Astrocyte (in vitro differentiated cells and primary cell): ENCODE results near the gene POR. TPM values are rescaled to one million over a fixed set of nuclear protein-coding genes. Genes with fewer than 3 reads are reported as not detected.

Source experiments
- DNase-seq: peaks from one replicate; pipeline ENCODE4 v3.0.0-alpha.2; 2010; ENCODE audit warnings: low read depth
- FAIRE-seq: peaks from 2 replicates; lab custom pipeline; 2011; peaks lifted over from hg19 to GRCh38; lab: Jason Lieb, UNC
- H2AFZ ChIP-seq: 2 replicates; pipeline ENCODE4 v1.6.0; 2012; ENCODE audit warnings: low read depth, low read length, inconsistent platforms
- H3K27ac ChIP-seq: 2 replicates; pipeline ENCODE4 v1.5.1; 2011; ENCODE audit warnings: low read depth, low read length, inconsistent platforms
- H3K27me3 ChIP-seq: 2 replicates; pipeline ENCODE4 v1.6.0; 2011; ENCODE audit warnings: low read length, inconsistent platforms; ENCODE audit not compliant: insufficient read depth
- H3K36me3 ChIP-seq: 2 replicates; pipeline ENCODE4 v1.5.1; 2011; ENCODE audit warnings: low read length, inconsistent platforms; ENCODE audit not compliant: insufficient read depth
- H3K4me1 ChIP-seq: 2 replicates; pipeline ENCODE4 v1.5.1; 2011; ENCODE audit warnings: low read length, inconsistent platforms; ENCODE audit not compliant: insufficient read depth
- H3K4me2 ChIP-seq: 2 replicates; pipeline ENCODE4 v1.6.0; 2012; ENCODE audit warnings: low read length, inconsistent platforms
- H3K4me3 ChIP-seq: 2 replicates; pipeline ENCODE4 v1.5.1; 2011; ENCODE audit warnings: low read depth, mild to moderate bottlenecking, low read length, inconsistent platforms; ENCODE audit not compliant: insufficient read depth
- H3K79me2 ChIP-seq: 2 replicates; pipeline ENCODE4 v1.6.0; 2012; ENCODE audit warnings: mild to moderate bottlenecking, low read length, inconsistent platforms; ENCODE audit not compliant: insufficient read depth
- H3K9ac ChIP-seq: 2 replicates; pipeline ENCODE4 v1.6.0; 2012; ENCODE audit warnings: mild to moderate bottlenecking, low read length, inconsistent platforms
- H3K9me3 ChIP-seq: 2 replicates; pipeline ENCODE4 v1.5.1; 2012; ENCODE audit warnings: low read depth, mild to moderate bottlenecking, low read length, inconsistent platforms; ENCODE audit not compliant: insufficient read depth
- H4K20me1 ChIP-seq: 2 replicates; pipeline ENCODE4 v1.6.0; 2012; ENCODE audit warnings: low read length, inconsistent platforms; ENCODE audit not compliant: insufficient read depth
- H3K27ac Mint-ChIP-seq: one replicate; pipeline ENCODE4 v1.8.0; 2021; ENCODE audit warnings: mild to moderate bottlenecking, mixed read lengths; ENCODE audit not compliant: unreplicated experiment
- H3K27me3 Mint-ChIP-seq: one replicate; pipeline ENCODE4 v1.8.0; 2021; ENCODE audit warnings: low read depth, mixed read lengths; ENCODE audit not compliant: unreplicated experiment
- H3K36me3 Mint-ChIP-seq: one replicate; pipeline ENCODE4 v1.8.0; 2021; ENCODE audit warnings: low read depth, mixed read lengths; ENCODE audit not compliant: unreplicated experiment
- H3K4me1 Mint-ChIP-seq: one replicate; pipeline ENCODE4 v1.8.0; 2021; ENCODE audit warnings: low read depth, mixed read lengths; ENCODE audit not compliant: unreplicated experiment
- H3K4me3 Mint-ChIP-seq: one replicate; pipeline ENCODE4 v1.8.0; 2021; ENCODE audit warnings: mild to moderate bottlenecking, moderate library complexity, mixed read lengths; ENCODE audit not compliant: unreplicated experiment
- H3K9me3 Mint-ChIP-seq: one replicate; pipeline ENCODE4 v1.8.0; 2021; ENCODE audit warnings: mild to moderate bottlenecking, mixed read lengths; ENCODE audit not compliant: unreplicated experiment
- EZH2 ChIP-seq: IDR thresholded peaks from 2 replicates; pipeline ENCODE4 v1.6.1; 2012; ENCODE audit warnings: mild to moderate bottlenecking, low read length, inconsistent platforms; ENCODE audit not compliant: insufficient read depth
- total RNA-seq: library from RNA; stranded (reverse); gene quantifications from 2 replicates; pipeline ENCODE4 v1.2.1, GENCODE V29; 2021
- TF ChIP-seq, protein P1 (sequence below): IDR thresholded peaks from 2 replicates; pipeline ENCODE4 v1.5.1; 2011; ENCODE audit warnings: low read depth, mild to moderate bottlenecking, inconsistent platforms, low read length, moderate library complexity; ENCODE audit not compliant: insufficient read depth

The POR gene
- total RNA-seq, 1 donor from 2014 or later: 73.6 TPM

- H3K9me3 ChIP-seq: no peaks in the 10 kb centered on the region
- no peak for TF ChIP-seq EZH2
- TF ChIP-seq, protein P1, sequence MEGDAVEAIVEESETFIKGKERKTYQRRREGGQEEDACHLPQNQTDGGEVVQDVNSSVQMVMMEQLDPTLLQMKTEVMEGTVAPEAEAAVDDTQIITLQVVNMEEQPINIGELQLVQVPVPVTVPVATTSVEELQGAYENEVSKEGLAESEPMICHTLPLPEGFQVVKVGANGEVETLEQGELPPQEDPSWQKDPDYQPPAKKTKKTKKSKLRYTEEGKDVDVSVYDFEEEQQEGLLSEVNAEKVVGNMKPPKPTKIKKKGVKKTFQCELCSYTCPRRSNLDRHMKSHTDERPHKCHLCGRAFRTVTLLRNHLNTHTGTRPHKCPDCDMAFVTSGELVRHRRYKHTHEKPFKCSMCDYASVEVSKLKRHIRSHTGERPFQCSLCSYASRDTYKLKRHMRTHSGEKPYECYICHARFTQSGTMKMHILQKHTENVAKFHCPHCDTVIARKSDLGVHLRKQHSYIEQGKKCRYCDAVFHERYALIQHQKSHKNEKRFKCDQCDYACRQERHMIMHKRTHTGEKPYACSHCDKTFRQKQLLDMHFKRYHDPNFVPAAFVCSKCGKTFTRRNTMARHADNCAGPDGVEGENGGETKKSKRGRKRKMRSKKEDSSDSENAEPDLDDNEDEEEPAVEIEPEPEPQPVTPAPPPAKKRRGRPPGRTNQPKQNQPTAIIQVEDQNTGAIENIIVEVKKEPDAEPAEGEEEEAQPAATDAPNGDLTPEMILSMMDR: no peak
- peaks cover 2% of the 10 kb centered on the region for H3K9me3 Mint-ChIP-seq
- H3K36me3 Mint-ChIP-seq: peaks cover 6% of the 10 kb centered on the region
- H3K4me2 ChIP-seq: no peak overlapping the region
- H3K4me1 Mint-ChIP-seq: no peaks in the 10 kb centered on the region
- no peaks in the 10 kb centered on the region for H3K36me3 ChIP-seq
- H3K9ac ChIP-seq: no peak overlapping the region
- no peak overlapping the region for H3K27ac ChIP-seq
- H3K4me1 ChIP-seq: peaks cover 5% of the 10 kb centered on the region
- H3K4me3 ChIP-seq: no peak overlapping the region
- H3K4me3 Mint-ChIP-seq: no peak overlapping the region
- H3K27ac Mint-ChIP-seq: no peak overlapping the region
- no peak for FAIRE-seq
- no peak overlapping the region for H2AFZ ChIP-seq
- no peak for DNase-seq
- H4K20me1 ChIP-seq: peaks cover 81% of the 10 kb centered on the region
- no peaks in the 10 kb centered on the region for H3K27me3 ChIP-seq
- H3K27me3 Mint-ChIP-seq: no peaks in the 10 kb centered on the region
- peaks cover 77% of the 10 kb centered on the region for H3K79me2 ChIP-seq
Observed at GRCh38 chr7:75924256-75924655, 9.3 kb downstream of the POR start.

DNA sequence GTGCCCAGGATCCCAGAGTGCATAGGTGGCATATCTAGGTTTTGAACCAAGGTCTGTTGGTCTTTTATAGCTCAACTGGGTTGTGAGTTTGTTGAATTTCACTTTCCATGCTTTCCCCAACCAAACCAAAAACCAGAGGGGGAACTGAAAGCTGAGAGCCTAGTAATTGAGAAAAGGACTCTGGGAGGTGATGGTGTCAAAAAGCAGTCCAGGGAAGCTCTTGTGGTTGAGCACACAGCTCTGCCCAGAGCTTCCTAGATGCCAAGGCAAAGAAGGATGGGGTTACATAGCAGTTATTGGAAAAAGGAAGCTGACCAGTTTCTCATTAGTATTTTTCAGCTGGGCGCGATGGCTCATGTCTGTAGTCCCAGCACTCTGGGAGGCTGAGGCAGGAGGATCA is 9.9 kb downstream of the POR start:
- Histone ChIP-seq H2AFZ (no peak overlapping the region), H3K4me1 (peaks cover 5% of the 10 kb centered on the region), H3K27ac (no peak overlapping the region), H3K9me3 (no peaks in the 10 kb centered on the region), H3K27me3 (no peaks in the 10 kb centered on the region), H3K79me2 (peaks cover 77% of the 10 kb centered on the region), H3K9ac (no peak overlapping the region), H4K20me1 (peaks cover 82% of the 10 kb centered on the region), H3K4me3 (no peak overlapping the region), H3K36me3 (no peaks in the 10 kb centered on the region), H3K4me2 (no peak overlapping the region)
- DNase-seq (no peak), FAIRE-seq (no peak)
- H3K36me3 Mint-ChIP-seq: peaks cover 6% of the 10 kb centered on the region
- no peaks in the 10 kb centered on the region for H3K27me3 Mint-ChIP-seq
- H3K4me1 Mint-ChIP-seq: no peaks in the 10 kb centered on the region
- TF ChIP-seq EZH2: no peak
- TF ChIP-seq, protein P1: no peak
- H3K4me3 Mint-ChIP-seq: no peak overlapping the region
- H3K27ac Mint-ChIP-seq: no peak overlapping the region
- H3K9me3 Mint-ChIP-seq: peaks cover 2% of the 10 kb centered on the region

DNA sequence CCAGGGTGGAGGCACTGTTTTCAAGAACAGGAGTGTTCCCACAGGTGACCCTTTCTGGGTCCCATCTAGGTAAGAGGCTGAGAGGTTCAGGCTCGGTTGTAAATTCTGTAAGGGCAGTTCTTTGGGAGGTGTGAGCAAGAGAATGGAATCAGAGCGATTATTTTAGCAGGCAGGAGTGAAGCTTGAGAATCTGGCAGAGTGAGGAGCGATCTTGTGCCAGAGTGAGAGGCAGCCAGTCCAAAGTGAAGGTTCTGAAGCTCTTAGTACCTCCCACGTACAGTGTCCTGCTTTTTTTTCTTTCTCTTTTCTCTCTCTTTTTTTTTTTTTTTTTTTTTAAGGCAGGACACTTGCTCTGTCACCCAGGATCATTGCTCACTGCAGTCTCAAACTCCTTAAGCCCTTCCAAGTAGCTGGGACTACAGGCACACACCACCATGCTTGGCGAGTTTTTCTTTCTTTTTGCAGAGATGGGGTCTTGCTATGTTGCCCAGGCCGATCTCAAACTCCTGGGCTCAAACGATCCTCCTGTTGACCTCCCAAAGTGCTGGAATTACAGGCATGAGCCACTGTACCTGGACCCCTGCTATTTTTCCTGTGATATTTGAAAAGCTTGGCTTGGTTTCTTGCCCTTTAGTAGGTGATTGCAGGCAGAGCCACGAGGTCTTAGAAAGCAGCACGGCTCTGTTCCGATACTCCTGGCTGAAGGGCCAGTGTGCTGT is 10.9 kb downstream of the POR start:
- Histone ChIP-seq H3K79me2 (peaks cover 74% of the 10 kb centered on the region), H3K4me1 (no peaks in the 10 kb centered on the region), H3K27me3 (no peaks in the 10 kb centered on the region), H4K20me1 (peaks cover 78% of the 10 kb centered on the region), H3K9me3 (no peaks in the 10 kb centered on the region), H3K36me3 (no peaks in the 10 kb centered on the region), H3K27ac (no peak overlapping the region), H3K4me3 (no peak overlapping the region), H3K4me2 (no peak overlapping the region), H3K9ac (no peak overlapping the region), H2AFZ (no peak overlapping the region)
- FAIRE-seq: no peak
- H3K36me3 Mint-ChIP-seq: peaks cover 7% of the 10 kb centered on the region
- no peak overlapping the region for H3K27ac Mint-ChIP-seq
- DNase-seq: no peak
- H3K4me1 Mint-ChIP-seq: no peaks in the 10 kb centered on the region
- no peak overlapping the region for H3K4me3 Mint-ChIP-seq
- H3K9me3 Mint-ChIP-seq: peaks cover 2% of the 10 kb centered on the region
- no peak for TF ChIP-seq EZH2
- TF ChIP-seq, protein P1: no peak
- H3K27me3 Mint-ChIP-seq: no peaks in the 10 kb centered on the region
